ENCODE results near the gene ADAP2. TPM values are rescaled to one million over a fixed set of nuclear protein-coding genes. Genes with fewer than 3 reads are reported as not detected.

The ADAP2 gene
- total RNA-seq, 1 donor from 2014 or later: 0.89 TPM

GRCh38 chr17:30915833-30916611, 5.7 kb upstream of the ADAP2 start:
- Histone ChIP-seq H3K4me2 (ENCODE audit: low read length) (no peak overlapping the region), H4K20me1 (ENCODE audit: insufficient read depth, low read length) (no peaks in the 10 kb centered on the region), H3K9ac (ENCODE audit: low read length) (no peak overlapping the region), H3K79me2 (ENCODE audit: insufficient read depth, low read length) (no peaks in the 10 kb centered on the region), H3K27ac (ENCODE audit: low read depth, low read length) (no peak overlapping the region), H3K4me1 (ENCODE audit: insufficient read depth, low read length) (peaks cover 8% of the 10 kb centered on the region), H3K27me3 (ENCODE audit: insufficient read depth, low read length) (peaks cover 6% of the 10 kb centered on the region), H3K9me3 (ENCODE audit: insufficient read depth, low read depth, low read length) (no peaks in the 10 kb centered on the region), H3K36me3 (ENCODE audit: insufficient read depth, low read length) (no peaks in the 10 kb centered on the region), H2AFZ (ENCODE audit: low read depth, low read length) (no peak overlapping the region), H3K4me3 (ENCODE audit: insufficient read depth, low read depth, low read length) (no peak overlapping the region)
- Mint-ChIP-seq H3K27me3 (ENCODE audit: low read depth, unreplicated experiment) (peaks cover 23% of the 10 kb centered on the region), H3K4me3 (ENCODE audit: unreplicated experiment) (no peak overlapping the region), H3K27ac (ENCODE audit: unreplicated experiment) (no peak overlapping the region), H3K4me1 (ENCODE audit: low read depth, unreplicated experiment) (no peaks in the 10 kb centered on the region), H3K9me3 (ENCODE audit: unreplicated experiment) (no peaks in the 10 kb centered on the region), H3K36me3 (ENCODE audit: low read depth, unreplicated experiment) (peaks cover 3% of the 10 kb centered on the region)
- FAIRE-seq (no peak), DNase-seq (ENCODE audit: low read depth) (no peak)
- no peak for TF ChIP-seq CTCF (IDR thresholded peaks at IDR 0.05; ENCODE audit: insufficient read depth, low read depth, low read length)
- TF ChIP-seq EZH2 (IDR thresholded peaks at IDR 0.05; ENCODE audit: insufficient read depth, low read length): no peak

GRCh38 chr17:30917050-30917449, 4.7 kb upstream of the ADAP2 start:
- H3K27me3 ChIP-seq (ENCODE audit: insufficient read depth, low read length): peaks cover 12% of the 10 kb centered on the region
- no peaks in the 10 kb centered on the region for H4K20me1 ChIP-seq (ENCODE audit: insufficient read depth, low read length)
- H3K79me2 ChIP-seq (ENCODE audit: insufficient read depth, low read length): no peaks in the 10 kb centered on the region
- FAIRE-seq (no peak), DNase-seq (ENCODE audit: low read depth) (no peak)
- no peak for TF ChIP-seq CTCF (IDR thresholded peaks at IDR 0.05; ENCODE audit: insufficient read depth, low read depth, low read length)
- no peak for TF ChIP-seq EZH2 (IDR thresholded peaks at IDR 0.05; ENCODE audit: insufficient read depth, low read length)
- peaks cover 29% of the 10 kb centered on the region for H3K27me3 Mint-ChIP-seq (ENCODE audit: low read depth, unreplicated experiment)
- H3K4me3 ChIP-seq (ENCODE audit: insufficient read depth, low read depth, low read length): no peak overlapping the region
- peaks cover 3% of the 10 kb centered on the region for H3K36me3 Mint-ChIP-seq (ENCODE audit: low read depth, unreplicated experiment)
- H3K9me3 Mint-ChIP-seq (ENCODE audit: unreplicated experiment): no peaks in the 10 kb centered on the region
- H3K4me1 Mint-ChIP-seq (ENCODE audit: low read depth, unreplicated experiment): no peaks in the 10 kb centered on the region
- H3K36me3 ChIP-seq (ENCODE audit: insufficient read depth, low read length): no peaks in the 10 kb centered on the region
- H3K4me1 ChIP-seq (ENCODE audit: insufficient read depth, low read length): peaks cover 14% of the 10 kb centered on the region
- H3K4me2 ChIP-seq (ENCODE audit: low read length): no peak overlapping the region
- no peak overlapping the region for H3K4me3 Mint-ChIP-seq (ENCODE audit: unreplicated experiment)
- no peak overlapping the region for H3K9ac ChIP-seq (ENCODE audit: low read length)
- H2AFZ ChIP-seq (ENCODE audit: low read depth, low read length): no peak overlapping the region
- H3K9me3 ChIP-seq (ENCODE audit: insufficient read depth, low read depth, low read length): no peaks in the 10 kb centered on the region
- H3K27ac ChIP-seq (ENCODE audit: low read depth, low read length): no peak overlapping the region
- no peak overlapping the region for H3K27ac Mint-ChIP-seq (ENCODE audit: unreplicated experiment)

- Mint-ChIP-seq H3K27me3 (ENCODE audit: low read depth, unreplicated experiment) (peaks cover 43% of the 10 kb centered on the region), H3K27ac (ENCODE audit: unreplicated experiment) (no peak overlapping the region), H3K4me3 (ENCODE audit: unreplicated experiment) (no peak overlapping the region), H3K4me1 (ENCODE audit: low read depth, unreplicated experiment) (peaks cover 2% of the 10 kb centered on the region), H3K36me3 (ENCODE audit: low read depth, unreplicated experiment) (peaks cover 3% of the 10 kb centered on the region), H3K9me3 (ENCODE audit: unreplicated experiment) (no peaks in the 10 kb centered on the region)
- H3K4me3 ChIP-seq (ENCODE audit: insufficient read depth, low read depth, low read length): no peak overlapping the region
- no peaks in the 10 kb centered on the region for H3K9me3 ChIP-seq (ENCODE audit: insufficient read depth, low read depth, low read length)
- H3K79me2 ChIP-seq (ENCODE audit: insufficient read depth, low read length): no peaks in the 10 kb centered on the region
- no peaks in the 10 kb centered on the region for H3K36me3 ChIP-seq (ENCODE audit: insufficient read depth, low read length)
- H3K4me2 ChIP-seq (ENCODE audit: low read length): peak overlapping the region; percentile 75
- H3K27me3 ChIP-seq (ENCODE audit: insufficient read depth, low read length): peaks cover 29% of the 10 kb centered on the region
- no peak overlapping the region for H3K9ac ChIP-seq (ENCODE audit: low read length)
- peak overlapping the region; percentile 49 for H2AFZ ChIP-seq (ENCODE audit: low read depth, low read length)
- no peak for FAIRE-seq
- no peaks in the 10 kb centered on the region for H4K20me1 ChIP-seq (ENCODE audit: insufficient read depth, low read length)
- peaks cover 14% of the 10 kb centered on the region for H3K4me1 ChIP-seq (ENCODE audit: insufficient read depth, low read length)
- H3K27ac ChIP-seq (ENCODE audit: low read depth, low read length): no peak overlapping the region
- no peak for DNase-seq (ENCODE audit: low read depth)
- TF ChIP-seq EZH2 (IDR thresholded peaks at IDR 0.05; ENCODE audit: insufficient read depth, low read length) (no peak), CTCF (IDR thresholded peaks at IDR 0.05; ENCODE audit: insufficient read depth, low read depth, low read length) (no peak)
These were observed 1.5 kb upstream of the ADAP2 start for GRCh38 chr17:30920282-30920681.

All from astrocyte (in vitro differentiated cells and primary cell).